Inflammatory macrophage (primary cell): ENCODE data around the gene VWDE.

Experiments
- DNase-seq, 2 donors: peaks; one replicate each; pipeline ENCODE4 v3.0.0-alpha.2; 2020 to 2022

Gene VWDE

DNA sequence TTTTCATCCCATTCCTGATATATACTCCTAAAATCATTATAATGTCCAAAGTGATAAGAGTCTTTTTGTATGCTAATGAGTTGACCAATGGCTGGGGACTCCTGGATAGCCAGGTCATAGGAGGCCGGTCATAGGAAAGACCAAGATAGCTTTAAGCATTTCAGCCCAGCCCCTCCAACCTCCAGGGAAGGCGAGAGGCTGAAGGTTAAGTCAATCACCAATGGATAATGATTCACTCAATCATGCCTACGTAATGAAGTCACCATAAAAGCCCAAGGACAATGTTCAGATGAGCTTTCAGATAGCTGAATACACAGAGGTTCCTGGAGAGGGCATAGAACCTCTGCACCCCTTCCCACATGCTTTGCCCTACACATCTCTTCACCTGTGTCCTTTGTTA, 75.7 kb downstream of the VWDE start:
- DNase-seq: no peak

DNA sequence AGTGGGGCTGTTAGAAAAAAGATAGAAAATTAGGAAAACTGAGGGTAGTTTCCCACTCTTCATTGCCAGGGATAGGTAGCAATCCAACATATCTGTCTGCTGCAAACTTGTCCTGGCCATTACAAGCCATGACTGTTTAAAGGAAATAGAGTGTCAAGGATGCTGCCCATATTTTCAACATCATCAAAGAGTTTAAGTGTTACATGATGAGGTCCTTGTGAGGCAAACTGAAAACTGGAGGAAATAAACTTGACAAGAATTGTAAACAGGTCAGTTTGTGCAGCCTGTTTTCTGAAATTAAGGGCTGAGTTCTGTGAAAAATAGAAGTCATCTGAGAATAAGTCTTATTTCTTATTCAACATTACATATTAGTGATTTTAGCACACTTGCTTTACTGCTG, 78.0 kb downstream of the VWDE start:
- no peak for DNase-seq

DNA sequence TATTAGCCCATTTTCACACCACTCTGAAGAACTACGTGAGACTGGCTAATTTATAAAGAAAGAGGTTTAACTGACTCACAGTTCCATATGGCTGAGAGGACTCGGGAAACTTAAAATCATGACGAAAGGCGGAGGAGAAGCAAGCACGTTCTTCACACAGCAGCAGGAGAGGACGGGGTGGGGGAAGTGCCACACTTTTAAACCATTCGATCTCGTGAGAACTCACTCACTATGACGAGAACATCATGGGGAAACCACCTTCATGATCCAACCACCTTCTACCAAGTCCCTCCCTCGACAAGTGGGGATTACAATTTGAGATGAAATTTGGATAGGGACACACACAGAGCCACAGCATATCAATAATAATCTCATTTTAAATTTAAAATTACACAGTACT, 80.2 kb downstream of the VWDE start:
- DNase-seq: no peak

DNA sequence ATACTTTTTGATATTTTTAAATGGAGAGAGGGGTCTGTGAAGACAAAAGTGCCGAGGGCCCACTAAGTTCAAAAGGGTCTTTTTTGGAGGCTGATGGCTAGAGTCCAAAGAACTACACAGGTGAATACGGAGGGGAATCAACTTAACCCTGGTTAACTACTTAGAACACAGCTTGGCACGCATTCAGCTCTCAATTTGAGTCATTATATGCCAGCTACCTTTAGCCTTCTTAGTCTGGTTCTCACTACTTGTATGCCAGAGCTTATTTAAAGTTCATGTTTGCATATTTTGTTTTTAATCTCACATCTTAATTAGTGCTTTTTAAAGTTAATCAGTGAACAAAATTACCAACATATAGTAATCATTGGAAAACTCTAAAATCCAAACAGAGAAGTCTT, 80.8 kb downstream of the VWDE start:
- DNase-seq: no peak

DNA sequence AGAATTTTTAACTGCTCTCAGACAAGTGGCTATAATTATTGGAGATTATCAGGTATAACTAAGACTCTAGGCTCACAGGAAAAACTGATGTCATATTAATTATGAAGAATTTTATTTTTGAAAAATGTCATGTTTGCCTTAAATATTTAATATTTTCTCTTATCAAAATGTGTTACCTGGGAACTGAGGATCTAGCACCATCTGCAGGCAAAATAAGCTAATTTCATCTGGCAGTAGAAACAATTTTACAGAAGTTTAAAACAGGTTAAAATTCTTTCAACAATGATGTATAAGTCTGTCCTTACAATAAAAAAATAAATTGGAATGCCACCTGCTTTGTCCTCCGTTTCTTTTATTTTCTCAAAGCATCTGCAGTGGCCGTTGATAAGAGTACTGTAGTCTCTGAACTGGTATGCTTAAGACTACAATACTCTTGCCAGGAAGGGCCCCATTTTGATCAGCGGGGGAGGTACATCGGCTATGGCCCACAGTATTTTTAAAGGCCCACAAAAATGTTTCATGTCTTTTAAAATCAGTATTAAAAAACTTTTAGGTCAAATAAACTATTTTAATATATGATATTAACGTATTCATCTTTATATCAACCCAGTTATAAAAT, 81.3 kb downstream of the VWDE start:
- DNase-seq: peak; percentile 34 to 37

DNA sequence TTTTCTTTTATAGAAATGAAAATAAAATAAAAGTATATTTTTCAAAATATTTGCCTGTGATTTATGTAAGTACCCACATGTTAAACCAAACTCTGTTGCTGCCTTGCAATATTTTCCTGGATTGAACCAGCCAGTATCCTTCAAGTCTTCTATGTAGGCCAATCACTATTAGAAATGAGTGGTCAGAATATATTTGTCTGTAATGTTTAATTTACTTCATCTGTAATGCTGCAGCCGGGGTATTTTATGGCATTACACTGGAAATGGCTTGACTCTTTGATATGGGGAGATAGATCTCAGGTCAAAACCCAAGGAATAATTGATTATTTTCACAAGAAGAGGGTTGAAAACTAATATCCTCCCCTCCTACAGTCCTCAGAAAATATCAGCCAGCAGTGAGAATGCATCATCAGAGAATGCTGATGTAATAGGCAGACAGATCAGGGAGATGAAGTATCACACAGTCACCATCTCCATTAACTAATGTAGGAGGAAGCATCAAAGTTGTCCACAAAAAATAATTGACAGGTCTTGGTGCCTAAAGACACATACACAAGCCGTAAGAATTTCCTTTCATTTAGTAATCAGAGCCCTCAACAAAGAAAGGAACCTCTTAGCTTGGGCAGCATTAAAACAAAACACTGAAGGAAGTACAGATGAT, 82.5 kb downstream of the VWDE start:
- DNase-seq: no peak

DNA sequence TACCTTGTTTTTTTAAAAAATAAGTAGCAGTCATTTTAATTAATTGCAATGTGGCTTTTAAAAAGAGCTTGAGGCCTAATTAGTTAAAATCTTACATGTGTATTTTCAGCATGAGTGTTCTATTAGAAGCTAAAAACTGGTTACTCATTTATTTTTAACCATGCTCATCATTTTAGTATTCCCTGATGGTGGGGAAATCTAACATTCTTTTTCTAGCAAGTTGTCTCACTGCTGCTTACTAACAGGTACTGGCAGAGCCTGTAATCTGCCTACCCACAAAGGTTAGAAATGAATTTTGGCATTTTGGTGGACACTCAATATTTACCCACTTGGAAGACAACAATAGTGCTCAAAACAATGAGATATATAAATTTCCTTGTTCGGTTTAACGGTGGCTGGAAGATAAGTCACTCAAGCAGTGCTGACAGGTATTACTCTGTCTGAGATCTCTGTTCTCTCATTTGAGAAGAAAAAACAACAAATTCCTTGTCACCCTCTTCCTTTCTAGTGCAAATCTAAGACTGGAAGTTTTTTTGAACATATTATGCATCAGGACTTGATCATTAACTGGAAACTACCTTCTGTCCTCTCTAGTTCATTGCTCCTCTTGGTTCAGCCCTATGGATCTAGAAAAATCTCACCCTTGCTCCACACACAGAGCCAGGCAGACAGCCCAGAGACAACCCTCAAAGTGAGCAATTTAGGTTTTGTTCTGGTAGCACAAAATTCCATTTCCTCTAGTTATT, 83.3 kb downstream of the VWDE start:
- DNase-seq: no peak

DNA sequence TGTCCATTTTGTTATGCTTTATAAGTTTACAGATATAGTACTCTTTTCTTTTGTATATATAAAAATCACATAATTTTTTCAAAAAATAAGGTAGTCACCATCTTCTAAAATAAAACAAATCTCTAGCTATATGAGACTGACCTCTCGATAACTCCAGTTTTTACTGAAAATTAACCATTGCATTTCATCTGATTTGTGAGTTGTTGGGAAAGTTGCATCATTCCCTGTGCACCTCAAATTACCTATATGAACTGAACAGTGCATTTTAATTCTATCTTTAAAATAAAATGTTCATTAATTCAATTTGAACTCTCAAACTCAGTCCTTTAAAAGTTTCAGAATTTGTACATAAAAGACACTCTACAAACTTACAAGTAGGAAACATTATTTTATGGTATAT, 86.0 kb downstream of the VWDE start:
- no peak for DNase-seq

DNA sequence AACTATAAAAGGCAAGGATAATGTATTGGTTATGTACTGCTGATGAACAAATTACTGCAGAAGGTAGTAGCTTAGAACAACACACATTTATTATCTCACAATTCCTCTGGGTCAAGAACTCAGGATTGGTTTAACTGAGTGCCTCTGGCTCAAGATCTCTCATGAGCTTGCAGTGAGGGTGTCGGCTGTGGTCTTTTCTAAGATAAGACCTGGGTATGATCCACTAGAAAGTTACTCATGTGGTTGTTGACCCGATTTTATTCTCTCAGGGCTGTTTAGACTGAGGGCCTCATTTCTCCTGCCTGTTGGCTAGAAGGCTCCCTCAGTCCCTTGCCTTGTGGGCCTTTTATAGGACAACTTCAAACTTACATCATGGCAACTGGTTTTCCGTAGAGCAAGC, 86.7 kb downstream of the VWDE start:
- no peak for DNase-seq

DNA sequence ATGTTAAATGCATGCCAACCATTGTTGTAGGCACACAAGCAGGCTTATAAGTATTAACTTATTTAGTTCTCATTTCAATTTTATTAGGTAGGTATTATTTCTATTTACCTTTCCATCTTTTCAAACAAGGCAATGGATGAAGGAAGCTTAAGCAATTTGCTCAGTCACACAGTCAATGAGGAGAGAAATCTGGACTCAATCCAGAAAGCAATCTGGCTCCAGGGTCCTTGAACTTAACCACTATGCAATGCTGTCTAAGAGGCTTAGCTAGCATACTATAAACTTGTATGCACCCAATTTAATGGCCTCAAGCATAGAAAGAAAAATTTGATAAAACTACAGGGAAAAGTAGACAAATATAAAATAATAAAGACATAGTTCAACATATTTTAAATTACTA, 88.6 kb downstream of the VWDE start:
- no peak for DNase-seq

DNA sequence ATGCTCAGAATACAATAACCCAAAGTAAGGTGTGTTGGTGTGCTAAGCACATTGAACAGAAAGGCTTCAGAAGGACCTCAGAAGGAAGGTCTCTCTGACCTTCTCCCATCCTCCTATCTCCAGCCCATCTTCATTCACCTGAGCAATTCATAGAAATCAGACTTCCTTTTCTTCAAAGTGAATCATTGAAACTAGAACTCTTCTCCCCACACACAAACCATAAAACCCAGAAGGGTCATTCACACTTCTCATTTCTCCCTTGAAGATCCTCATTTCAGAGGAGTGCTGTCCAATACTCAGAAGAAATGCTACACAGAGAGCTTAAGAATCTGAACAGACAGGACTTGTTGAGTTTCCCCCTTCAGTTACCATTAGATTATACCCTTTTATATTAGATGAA, 89.5 kb downstream of the VWDE start:
- peak; percentile 36 to 40 for DNase-seq

DNA sequence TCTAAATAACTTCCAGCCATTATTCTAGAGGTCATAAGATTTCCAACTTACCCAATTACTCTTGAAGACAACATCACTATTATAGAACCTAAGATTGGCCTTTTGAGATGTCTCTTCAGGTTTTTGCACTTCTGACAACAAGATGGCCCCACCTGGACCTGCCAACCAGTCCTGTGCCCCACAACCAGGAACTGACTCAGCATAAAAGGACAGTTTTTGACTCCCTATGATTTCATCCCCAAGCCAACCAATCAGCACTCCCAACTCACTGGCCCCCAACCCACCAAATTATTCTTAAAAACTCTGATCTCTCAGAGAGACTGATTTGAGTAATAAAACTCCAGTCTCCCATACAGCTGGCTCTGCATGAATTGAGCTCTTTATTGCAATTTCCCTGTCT, 98.2 kb downstream of the VWDE start:
- no peak for DNase-seq

DNA sequence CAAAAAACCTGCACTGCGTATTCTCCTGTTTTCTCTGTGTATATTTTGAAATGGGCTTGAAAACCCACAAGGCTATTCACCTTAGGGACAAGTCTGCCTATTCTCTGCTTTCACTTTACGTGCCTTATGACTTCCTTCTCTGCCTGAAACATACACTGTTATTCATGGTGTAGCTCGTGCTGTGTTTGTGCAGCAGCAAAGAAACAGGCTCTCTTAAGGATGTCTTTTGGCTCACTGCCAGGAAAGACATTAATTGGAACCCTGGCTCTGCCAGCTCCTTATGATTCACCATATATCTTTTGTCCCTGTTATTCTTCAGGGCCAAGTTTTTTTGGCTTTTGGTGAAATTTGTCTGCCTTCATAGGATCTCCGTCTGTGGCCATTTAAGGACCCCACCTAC, 100.2 kb downstream of the VWDE start:
- DNase-seq: no peak

DNA sequence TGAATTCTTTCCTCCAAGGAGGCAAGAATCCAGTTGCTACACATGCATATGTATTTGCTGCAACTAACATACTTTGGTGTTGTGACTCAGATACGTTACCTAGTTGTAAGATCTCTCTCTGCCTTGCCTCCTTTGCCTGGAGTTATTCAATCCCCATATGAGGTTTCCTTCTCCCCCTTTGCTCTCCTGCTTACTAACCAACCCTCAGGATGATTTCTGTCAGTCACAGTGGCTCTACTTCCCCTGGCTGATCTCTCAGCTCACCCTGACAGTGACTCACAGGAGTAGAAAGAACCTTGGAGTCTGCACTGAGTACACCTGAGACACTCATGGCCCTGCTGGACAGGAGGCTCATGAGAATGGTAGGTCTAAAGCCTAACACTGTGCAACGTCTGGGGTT, 100.6 kb downstream of the VWDE start:
- DNase-seq: no peak

DNA sequence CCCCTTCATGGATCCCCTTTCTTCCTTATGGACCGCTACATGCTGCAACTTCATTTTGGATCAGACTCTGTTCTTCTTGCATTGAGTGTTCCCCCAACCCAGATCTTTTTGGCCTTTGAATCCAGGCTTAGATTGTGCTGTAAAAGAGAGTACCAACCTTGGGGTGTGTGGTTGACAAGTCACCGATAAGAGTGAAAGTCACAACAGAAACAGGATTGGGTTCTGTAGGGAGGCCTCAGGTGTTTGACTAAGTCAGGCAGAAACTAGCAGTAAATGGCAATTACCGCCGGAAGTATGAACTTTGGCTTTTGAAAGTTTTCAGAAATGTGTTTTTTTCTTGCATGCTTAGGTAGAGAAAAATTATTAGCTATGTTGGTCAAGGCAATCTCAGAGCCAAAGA, 103.2 kb downstream of the VWDE start:
- DNase-seq: no peak

DNA sequence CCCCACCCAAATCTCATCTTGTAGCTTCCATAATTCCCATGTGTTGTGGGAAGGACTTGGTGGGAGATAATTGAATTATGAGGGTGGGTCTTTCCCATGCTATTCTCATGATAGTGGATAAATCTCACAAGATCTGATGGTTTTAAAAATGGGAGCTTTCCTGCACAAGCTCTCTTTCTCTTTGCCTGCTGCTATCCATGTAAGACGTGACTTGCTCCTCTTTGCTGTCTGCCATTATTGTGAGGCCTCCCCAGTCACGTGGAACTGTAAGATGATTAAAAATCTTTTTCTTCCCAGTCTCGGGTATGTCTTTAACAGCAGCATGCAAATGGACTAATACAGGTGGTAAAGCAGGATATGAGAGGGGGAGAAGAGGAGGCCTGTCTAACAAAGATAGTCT, 104.3 kb downstream of the VWDE start:
- DNase-seq: no peak

DNA sequence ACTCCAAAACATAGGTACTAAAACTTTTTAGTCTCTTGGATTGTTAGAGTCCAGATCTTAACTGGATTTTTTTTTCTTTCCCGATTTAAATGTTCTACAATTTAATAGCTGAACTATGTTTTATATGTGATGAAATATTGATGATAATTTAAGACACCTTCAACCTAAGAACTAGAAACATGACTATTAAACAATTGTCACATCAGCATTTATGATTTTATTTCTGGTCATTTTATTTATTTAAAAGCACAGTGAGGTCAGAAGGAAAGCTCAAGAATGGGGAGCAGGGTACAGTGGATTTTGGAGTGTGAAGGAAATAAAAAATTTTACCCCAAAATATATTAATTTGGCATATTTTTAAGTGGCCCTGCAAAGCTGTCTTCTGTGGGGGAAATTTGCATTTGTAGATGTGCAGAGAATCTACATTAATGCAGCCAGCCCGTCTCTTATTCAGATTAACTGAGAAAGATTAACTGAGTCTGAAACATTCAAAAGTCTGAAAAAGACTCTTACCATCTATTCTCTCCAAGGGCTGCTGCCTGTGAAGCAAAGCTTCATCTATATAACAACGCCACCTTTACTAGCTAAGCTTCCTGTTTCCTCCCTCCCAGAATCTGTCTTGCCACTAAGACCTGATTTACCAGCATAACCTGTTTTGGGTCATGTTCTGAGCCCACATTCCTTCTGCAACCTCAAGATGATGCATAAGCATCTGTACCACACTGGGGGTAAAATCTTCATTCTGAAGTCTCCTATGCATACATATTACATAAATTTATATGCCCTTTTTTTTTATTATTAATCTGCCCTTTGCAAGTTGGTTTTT, 106.2 kb downstream of the VWDE start:
- DNase-seq: no peak

DNA sequence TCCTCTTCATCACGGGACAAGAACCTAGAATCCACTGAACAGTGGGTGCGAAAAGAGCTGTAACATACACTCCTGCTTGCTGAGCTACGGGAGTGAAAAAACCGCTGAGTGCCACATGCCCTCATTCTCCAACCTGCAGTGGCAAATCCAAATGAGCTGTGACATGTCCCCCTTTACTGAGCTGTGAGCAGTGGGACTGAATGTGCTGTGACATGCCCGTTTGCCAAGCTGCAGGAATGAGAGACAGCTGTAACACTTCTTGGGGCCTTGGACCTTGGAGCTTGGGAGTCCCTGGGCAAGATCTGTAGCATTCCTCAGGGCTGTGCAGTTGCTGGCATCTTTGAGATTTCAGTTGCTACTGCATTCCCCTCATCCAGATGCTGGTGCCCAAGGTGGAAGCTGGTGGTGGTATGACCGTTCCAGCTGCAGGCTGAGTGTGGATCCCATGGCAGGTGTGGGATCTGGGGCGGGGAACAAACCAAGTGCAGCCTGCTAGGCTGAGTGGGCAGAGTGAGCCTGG, 107.6 kb downstream of the VWDE start:
- DNase-seq: no peak

DNA sequence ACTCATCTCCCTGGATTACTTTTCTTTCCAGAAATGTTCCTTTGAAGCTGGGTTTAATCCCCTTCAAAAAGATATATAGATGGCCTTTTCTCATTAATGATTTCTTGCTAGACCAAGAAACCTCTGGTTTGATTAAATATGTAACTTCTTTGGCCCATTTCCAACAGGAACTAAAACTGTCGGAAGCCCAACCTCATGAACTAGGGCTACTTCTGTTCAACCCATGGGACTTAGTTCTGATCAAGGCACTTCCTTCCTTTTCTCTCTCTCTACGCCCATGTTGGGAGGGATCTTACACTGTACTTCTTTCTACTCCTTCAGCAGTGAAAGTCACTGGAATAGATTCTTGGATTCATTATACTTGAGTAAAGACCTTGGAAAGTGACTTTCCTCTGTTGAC, 109.0 kb downstream of the VWDE start:
- peak; percentile 68 to 85 for DNase-seq

DNA sequence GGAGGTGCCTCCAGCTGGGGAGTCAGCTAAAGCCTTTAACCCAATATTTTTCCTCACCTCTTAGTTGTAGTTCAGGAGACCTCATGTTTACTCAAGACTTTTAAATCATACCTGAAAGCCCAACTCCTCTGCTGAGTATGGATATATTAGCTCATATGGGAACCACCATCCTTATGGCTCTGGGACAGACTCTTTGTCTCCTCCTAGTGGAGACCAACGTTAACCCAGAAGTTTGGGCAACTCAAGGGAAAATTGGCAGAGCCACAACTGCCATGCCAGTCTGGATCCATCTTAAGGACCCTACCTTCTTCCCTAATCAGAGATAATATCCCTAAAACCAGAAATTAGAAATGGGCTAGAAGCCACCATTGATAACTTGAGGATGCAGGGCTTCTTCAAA, 111.8 kb downstream of the VWDE start:
- peak in 1 of 2 donors; percentile 7 for DNase-seq

DNA sequence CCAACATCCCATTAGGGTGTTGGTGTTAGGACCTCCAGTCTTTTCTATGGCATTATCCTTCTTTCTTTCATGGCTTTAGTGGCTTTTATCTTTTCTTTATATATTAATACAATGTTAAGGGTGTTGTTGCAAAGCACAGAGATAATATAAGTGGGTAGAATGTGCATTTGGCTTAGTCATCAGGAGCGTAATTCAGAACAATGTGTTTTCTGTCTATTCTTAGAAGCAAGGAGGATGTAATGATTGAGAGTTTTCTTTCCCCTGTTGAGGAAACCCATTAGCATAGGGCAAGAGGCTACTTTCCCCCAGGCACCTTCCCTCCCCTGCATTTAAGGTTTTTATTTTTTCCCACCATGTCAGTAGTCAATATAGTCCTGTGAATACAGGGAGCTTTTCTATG, 112.9 kb downstream of the VWDE start:
- DNase-seq: no peak

DNA sequence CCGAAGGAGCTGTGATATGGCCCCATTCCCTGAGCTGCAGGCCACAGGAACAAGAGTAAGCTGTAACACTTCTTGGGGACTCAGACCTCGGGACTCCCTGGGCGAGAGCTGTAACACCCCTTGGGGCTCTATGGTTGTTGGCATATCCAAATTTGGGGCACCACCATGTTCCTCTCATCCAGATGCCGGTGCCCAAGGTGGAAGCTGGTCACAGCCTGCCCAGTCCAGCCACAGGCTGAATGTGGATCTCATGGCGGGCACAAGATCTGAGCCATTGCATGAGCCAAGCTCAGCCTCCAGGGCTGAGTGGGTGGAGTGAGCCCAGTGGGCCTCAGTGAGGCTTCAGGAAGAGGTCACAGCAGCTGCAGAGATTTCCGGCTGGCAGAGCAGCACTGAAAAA, 113.7 kb downstream of the VWDE start:
- no peak for DNase-seq

DNA sequence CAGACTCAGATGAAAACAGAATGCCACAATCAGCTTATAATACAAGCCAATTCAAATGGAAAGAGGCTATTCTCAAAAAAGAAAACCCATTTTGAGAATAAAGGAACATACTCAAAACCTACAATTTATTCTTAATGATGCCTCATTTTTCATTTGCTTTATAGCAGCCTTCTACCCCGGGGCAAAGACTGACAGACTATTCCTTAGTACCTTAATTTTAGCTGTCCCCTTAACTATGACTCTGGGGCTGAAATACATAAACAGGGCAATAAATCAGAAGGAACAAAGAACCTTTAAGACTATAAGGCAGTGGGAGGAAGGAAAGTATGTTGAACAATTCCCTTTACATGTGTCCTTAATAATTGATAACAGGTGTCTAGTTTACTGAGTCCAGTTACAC, 115.8 kb downstream of the VWDE start:
- DNase-seq: no peak
